Measurements from ENCODE around the gene RGMA.

RGMA gene

DNA sequence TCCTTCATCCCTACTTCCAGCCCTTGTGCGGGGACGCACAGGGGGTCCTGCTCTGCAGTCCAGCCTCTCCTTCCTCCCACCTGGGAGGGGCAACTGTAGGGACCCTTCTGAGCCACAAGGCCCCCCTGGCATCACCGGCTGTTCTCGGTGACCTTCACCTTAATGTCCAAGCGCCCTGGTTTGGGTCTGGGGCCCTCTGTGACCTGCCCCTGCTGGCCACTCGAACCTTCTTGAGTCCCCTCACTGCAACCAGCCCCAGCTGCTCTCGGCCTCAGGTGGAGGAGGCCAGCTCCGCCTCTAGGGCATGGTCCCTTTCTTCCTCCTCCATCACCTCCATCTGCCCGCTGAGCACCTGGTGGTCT, 57.9 kb downstream of the RGMA start:
- H4K20me1 ChIP-seq, result peaks cover 13 to 33% (median 24%) of the 10 kb centered on the region in 11 experiments; a peak in 16 of 22 replicates
- H3K9ac ChIP-seq, result peak overlapping the region; percentile 21 to 75 (median 57); a peak in 13 of 22 replicates
- H3K27ac ChIP-seq, result peak overlapping the region in 8 of 11 experiments; percentile 32 to 89 (median 61); a peak in 13 of 22 replicates
- peaks cover 61 to 87% (median 71%) of the 10 kb centered on the region in 10 experiments for H3K4me1 ChIP-seq
- peaks cover 0 to 5% (median 0%) of the 10 kb centered on the region in 11 experiments; a peak in 1 of 22 replicates for H3K9me3 ChIP-seq (replicated peaks in 1 of 11)
- peak overlapping the region in 1 of 10 experiments; percentile 20; a peak in 2 of 20 replicates for H3K4me3 ChIP-seq
- H3K4me2 ChIP-seq, result peak overlapping the region; percentile 57 to 89 (median 71); a peak in 21 of 22 replicates
- TF ChIP-seq Cebpa-rat (IDR thresholded peaks at IDR 0.05), result no peak
- H3K27me3 ChIP-seq, result 0 out of 22 replicates have a peak, but pooled peaks cover 0 to 6% (median 0%) of the 10 kb centered on the region in 11 experiments
- H3K36me3 ChIP-seq, result peaks cover 14 to 23% (median 21%) of the 10 kb centered on the region in 11 experiments

DNA sequence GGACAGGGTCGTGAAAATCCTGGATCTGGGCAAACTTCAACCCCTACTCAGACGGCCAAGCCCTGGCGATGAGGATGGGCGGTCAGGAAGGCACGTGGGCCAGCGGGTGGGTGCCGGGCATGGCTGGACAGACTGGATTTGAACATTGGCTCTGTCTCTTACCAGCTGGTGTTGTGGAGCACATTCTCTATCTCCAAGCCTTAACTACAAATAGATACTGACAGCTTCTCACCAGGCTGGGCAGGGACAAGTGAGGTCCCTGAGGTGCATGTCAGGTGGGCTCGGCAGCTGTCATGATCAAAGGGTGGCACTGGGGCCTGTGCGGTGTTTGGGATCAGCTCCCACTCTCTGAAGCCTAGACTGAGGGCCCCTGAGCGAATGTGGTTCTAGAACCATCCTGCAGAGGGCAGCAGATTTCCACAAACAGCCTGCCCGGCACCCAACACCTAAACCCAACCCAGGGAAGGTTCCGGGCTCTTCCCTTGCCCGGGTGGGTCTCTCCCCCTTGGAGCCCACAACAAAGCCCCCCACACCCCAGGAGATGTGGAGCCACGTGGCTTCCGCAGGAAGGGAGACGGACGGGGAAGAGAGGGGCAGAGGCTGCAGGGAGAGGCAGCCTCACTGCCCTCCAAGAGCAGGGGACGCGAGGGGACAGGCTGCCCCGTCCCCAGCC, 58.4 kb downstream of the RGMA start:
- peak overlapping the region in 1 of 10 experiments; percentile 20; a peak in 2 of 20 replicates for H3K4me3 ChIP-seq
- 0 out of 22 replicates have a peak, but pooled peaks cover 0 to 6% (median 0%) of the 10 kb centered on the region in 11 experiments for H3K27me3 ChIP-seq
- H4K20me1 ChIP-seq, result peaks cover 16 to 38% (median 28%) of the 10 kb centered on the region in 11 experiments; a peak in 16 of 22 replicates
- peaks cover 61 to 87% (median 71%) of the 10 kb centered on the region in 10 experiments for H3K4me1 ChIP-seq
- peak overlapping the region; percentile 21 to 75 (median 57); a peak in 20 of 22 replicates for H3K9ac ChIP-seq
- H3K9me3 ChIP-seq (replicated peaks in 1 of 11), result peaks cover 0 to 5% (median 0%) of the 10 kb centered on the region in 11 experiments; a peak in 1 of 22 replicates
- H3K4me2 ChIP-seq, result peak overlapping the region; percentile 57 to 89 (median 71)
- H3K36me3 ChIP-seq, result peaks cover 17 to 28% (median 25%) of the 10 kb centered on the region in 11 experiments
- no peak for TF ChIP-seq Cebpa-rat (IDR thresholded peaks at IDR 0.05)
- H3K27ac ChIP-seq, result peak overlapping the region; percentile 27 to 89 (median 71); a peak in 20 of 22 replicates

DNA sequence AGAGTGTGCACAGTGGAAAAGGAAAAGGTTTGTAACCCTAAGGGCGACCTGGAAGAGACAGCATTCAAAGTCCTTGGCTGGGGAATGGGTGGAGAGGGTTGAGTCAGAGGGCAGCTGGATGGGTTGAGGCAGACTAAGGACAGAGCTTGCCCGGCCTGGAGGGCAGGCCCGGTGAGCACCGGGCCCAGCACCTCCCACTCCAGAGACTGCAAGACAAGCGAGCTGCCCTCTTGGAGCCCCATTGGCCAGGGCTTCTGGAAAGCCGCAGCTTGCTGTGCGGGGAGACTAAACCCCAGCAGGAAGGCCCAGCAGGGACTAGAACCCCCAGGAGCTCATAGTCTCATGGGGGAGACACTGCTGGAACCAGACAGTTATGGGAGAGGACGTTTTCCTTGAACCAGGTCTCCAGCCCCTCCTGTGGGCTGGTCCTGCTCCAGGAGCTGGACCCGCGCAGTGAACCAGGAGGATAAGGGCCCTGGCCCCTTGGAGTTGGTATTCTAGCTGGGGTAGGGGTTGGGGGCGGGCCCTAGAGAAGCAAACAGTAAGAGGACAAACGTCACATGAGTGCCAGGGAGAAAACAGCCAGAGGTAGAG, 59.1 kb downstream of the RGMA start:
- H3K4me2 ChIP-seq, result peak overlapping the region; percentile 57 to 89 (median 71)
- peaks cover 0 to 5% (median 0%) of the 10 kb centered on the region in 11 experiments; a peak in 1 of 22 replicates for H3K9me3 ChIP-seq (replicated peaks in 1 of 11)
- H3K4me1 ChIP-seq, result peaks cover 63 to 87% (median 71%) of the 10 kb centered on the region in 10 experiments
- peaks cover 23 to 35% (median 31%) of the 10 kb centered on the region in 11 experiments for H3K36me3 ChIP-seq
- no peak for TF ChIP-seq Cebpa-rat (IDR thresholded peaks at IDR 0.05)
- peaks cover 20 to 44% (median 34%) of the 10 kb centered on the region in 11 experiments; a peak in 16 of 22 replicates for H4K20me1 ChIP-seq
- H3K9ac ChIP-seq, result peak overlapping the region; percentile 6 to 75 (median 54); a peak in 21 of 22 replicates
- no peak overlapping the region for H3K4me3 ChIP-seq
- H3K27me3 ChIP-seq, result 0 out of 22 replicates have a peak, but pooled peaks cover 0 to 6% (median 0%) of the 10 kb centered on the region in 11 experiments
- H3K27ac ChIP-seq, result peak overlapping the region; percentile 27 to 89 (median 71); a peak in 21 of 22 replicates

- no peak for TF ChIP-seq Cebpa-rat (IDR thresholded peaks at IDR 0.05)
- Histone ChIP-seq H4K20me1 (peaks cover 20 to 50% (median 39%) of the 10 kb centered on the region in 11 experiments; a peak in 16 of 22 replicates), H3K27ac (peak overlapping the region; percentile 53 to 89 (median 71); a peak in 21 of 22 replicates), H3K36me3 (peaks cover 29 to 41% (median 37%) of the 10 kb centered on the region in 11 experiments), H3K9ac (peak overlapping the region in 10 of 11 experiments; percentile 13 to 75 (median 63); a peak in 19 of 22 replicates), H3K9me3 (replicated peaks in 1 of 11) (peaks cover 0 to 5% (median 0%) of the 10 kb centered on the region in 11 experiments; a peak in 1 of 22 replicates), H3K4me1 (peaks cover 68 to 85% (median 72%) of the 10 kb centered on the region in 10 experiments), H3K4me3 (no peak overlapping the region), H3K27me3 (0 out of 22 replicates have a peak, but pooled peaks cover 0 to under 1% (median 0%) of the 10 kb centered on the region in 11 experiments), H3K4me2 (peak overlapping the region; percentile 57 to 89 (median 71))
Observed at GRCh38 chr15:93029214-93029835, 59.7 kb downstream of the RGMA start.

DNA sequence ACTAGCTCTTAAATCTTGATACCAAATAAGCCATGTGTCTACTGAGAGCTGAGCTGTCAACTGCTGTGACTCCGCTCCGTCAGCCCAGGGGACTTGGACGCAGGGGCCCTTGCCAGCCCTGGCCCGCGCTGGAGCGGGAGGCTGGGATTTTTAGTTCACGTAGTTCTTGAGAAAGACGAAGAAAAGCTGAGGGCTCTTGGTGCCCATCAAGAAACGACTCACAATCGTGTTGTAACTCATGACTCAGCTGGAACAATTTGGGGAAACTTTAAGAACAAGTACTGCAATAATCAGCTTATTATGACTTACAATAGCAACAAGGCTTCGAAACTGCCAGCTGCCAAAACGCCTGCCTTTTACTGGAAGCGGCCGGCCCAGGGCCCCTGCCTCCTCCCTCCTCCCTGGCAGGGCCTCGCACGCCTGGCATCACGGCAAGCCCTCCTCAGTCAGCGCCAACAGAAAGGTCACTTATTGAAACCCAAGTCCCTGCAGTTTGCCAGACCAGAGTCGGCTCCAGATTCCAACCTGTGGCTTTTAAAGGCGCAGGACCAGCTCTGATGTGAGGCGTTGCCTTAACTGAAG, 60.3 kb downstream of the RGMA start:
- Histone ChIP-seq H3K27ac (peak overlapping the region; percentile 53 to 89 (median 71); a peak in 21 of 22 replicates), H3K9me3 (replicated peaks in 1 of 11) (peaks cover 0 to 5% (median 0%) of the 10 kb centered on the region in 11 experiments; a peak in 1 of 22 replicates), H3K4me3 (no peak overlapping the region; a peak in 2 of 20 replicates), H3K36me3 (peaks cover 35 to 47% (median 43%) of the 10 kb centered on the region in 11 experiments), H3K4me1 (peaks cover 68 to 80% (median 74%) of the 10 kb centered on the region in 10 experiments), H3K27me3 (no peaks in the 10 kb centered on the region), H3K4me2 (peak overlapping the region; percentile 57 to 89 (median 71); a peak in 20 of 22 replicates), H3K9ac (peak overlapping the region; percentile 13 to 75 (median 61); a peak in 21 of 22 replicates), H4K20me1 (peaks cover 20 to 56% (median 43%) of the 10 kb centered on the region in 11 experiments; a peak in 16 of 22 replicates)
- peak in 7 of 11 experiments; percentile 17 to 90 (median 56); a peak in 10 of 22 replicates for TF ChIP-seq Cebpa-rat (IDR thresholded peaks at IDR 0.05)

GRCh38 chr15:93028111-93028631, 60.8 kb downstream of the RGMA start:
- H3K4me3 ChIP-seq, result no peak overlapping the region; a peak in 2 of 20 replicates
- H3K27me3 ChIP-seq, result no peaks in the 10 kb centered on the region
- peaks cover 41 to 52% (median 49%) of the 10 kb centered on the region in 11 experiments for H3K36me3 ChIP-seq
- H4K20me1 ChIP-seq, result peaks cover 20 to 62% (median 48%) of the 10 kb centered on the region in 11 experiments; a peak in 16 of 22 replicates
- H3K9me3 ChIP-seq (replicated peaks in 1 of 11), result peaks cover 0 to 5% (median 0%) of the 10 kb centered on the region in 11 experiments; a peak in 1 of 22 replicates
- peak overlapping the region; percentile 13 to 75 (median 61); a peak in 19 of 22 replicates for H3K9ac ChIP-seq
- peak overlapping the region in 8 of 11 experiments; percentile 57 to 89 (median 72); a peak in 15 of 22 replicates for H3K4me2 ChIP-seq
- TF ChIP-seq Cebpa-rat (IDR thresholded peaks at IDR 0.05), result no peak
- peak overlapping the region; percentile 53 to 89 (median 71); a peak in 21 of 22 replicates for H3K27ac ChIP-seq
- peaks cover 63 to 77% (median 72%) of the 10 kb centered on the region in 10 experiments for H3K4me1 ChIP-seq

- peak overlapping the region in 5 of 11 experiments; percentile 31 to 75 (median 71); a peak in 6 of 22 replicates for H3K9ac ChIP-seq
- H4K20me1 ChIP-seq, result peaks cover 24 to 69% (median 52%) of the 10 kb centered on the region in 11 experiments; a peak in 18 of 22 replicates
- H3K27ac ChIP-seq, result peak overlapping the region in 8 of 11 experiments; percentile 30 to 89 (median 75); a peak in 13 of 22 replicates
- no peak overlapping the region; a peak in 1 of 20 replicates for H3K4me3 ChIP-seq
- H3K27me3 ChIP-seq, result no peaks in the 10 kb centered on the region
- H3K9me3 ChIP-seq (replicated peaks in 1 of 11), result 0 out of 22 replicates have a peak, but pooled peaks cover 0 to 5% (median 0%) of the 10 kb centered on the region in 11 experiments
- peaks cover 48 to 60% (median 57%) of the 10 kb centered on the region in 11 experiments for H3K36me3 ChIP-seq
- peak overlapping the region in 5 of 11 experiments; percentile 73 to 89 (median 79); a peak in 10 of 22 replicates for H3K4me2 ChIP-seq
- TF ChIP-seq Cebpa-rat (IDR thresholded peaks at IDR 0.05), result no peak
- H3K4me1 ChIP-seq, result peaks cover 63 to 77% (median 70%) of the 10 kb centered on the region in 10 experiments
Observed at GRCh38 chr15:93027413-93027812, 61.6 kb downstream of the RGMA start.
